ENCODE measurements around the gene PTPN7.
"Not testable (repeated sequence)": the region's sequence is repeated elsewhere in the genome, so short reads cannot be mapped to it uniquely, and the experiment has no call there.

PTPN7 gene

DNA sequence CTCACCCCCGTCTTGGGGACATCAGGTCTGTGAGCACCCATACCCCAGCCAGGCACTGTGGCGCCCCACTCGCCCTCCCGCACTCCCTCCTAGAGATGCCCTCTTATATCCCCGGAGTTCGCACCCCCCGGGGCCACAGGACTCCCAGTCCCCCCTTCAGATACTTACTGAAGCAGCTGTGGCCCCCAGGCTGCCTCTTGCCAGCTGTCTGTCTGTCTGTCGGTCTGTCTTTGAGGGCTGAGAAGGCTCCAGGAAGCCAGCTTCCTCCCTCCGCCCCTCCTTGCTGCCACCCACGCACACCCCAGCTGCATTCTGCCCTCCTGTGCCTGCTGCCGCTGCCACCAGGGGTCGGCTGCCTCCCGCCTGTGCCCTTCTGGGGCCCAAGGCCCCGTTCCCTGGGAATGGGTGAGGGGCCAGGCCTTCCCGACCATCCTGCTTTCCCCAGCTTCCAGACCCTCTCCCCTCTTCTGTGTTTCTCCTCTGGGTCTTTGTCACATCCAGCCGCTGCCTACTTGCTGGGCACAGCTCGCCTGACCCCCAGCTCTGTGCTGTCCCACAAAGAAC lies at the start of gene PTPN7:
PTPN7 (minus strand) TSS at position 226 of the 564 bp plus-strand sequence. CDS start 1,200 bp downstream, outside the sequence.
- peak; percentile 80 for DNase-seq

DNA sequence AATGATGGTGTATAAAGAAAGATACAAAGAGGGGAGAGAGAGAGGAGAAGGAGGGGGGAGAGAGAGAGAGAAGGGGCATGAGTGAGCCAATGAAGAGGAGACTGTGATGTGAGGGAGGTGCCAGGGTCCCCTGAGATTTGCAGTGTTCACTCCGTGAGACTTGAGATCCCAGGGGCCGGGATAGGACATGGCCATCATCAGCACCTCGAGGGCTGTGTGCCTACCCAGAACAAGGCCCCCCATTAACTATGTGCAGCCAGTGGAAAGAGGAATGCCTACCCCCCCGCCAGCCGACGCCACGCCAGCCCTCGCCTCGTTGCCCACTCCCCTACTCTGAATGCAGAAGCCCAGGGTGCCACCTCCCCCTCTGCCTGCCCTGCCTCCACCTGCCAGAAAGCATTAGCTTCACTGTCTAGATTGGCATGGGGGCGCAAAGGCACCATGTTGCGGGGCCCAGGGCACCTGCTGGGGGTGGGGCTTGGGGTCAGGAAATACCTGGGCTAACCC lies 48.0 kb upstream of the PTPN7 start:
- DNase-seq: no peak

DNA sequence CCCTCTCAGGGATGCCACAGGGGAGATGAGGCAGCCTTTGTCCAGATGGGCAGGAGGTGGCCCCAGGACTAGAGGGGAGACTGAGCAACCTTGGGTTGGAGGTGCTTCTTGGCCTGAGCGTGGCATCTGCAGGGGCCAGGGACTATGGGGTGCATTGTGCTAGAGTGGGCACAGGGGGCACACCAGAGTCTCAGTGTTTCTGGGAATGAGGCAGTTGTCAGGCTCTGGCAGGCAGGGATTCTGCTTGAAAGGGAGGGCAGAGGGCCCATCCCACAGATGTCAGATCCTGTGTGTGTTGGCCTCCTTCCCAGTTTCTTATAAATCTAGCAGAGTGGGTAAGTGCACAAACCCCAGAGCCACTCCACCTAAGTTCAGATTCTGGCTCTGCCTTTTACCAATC lies 46.9 kb upstream of the PTPN7 start:
- no peak for DNase-seq

DNA sequence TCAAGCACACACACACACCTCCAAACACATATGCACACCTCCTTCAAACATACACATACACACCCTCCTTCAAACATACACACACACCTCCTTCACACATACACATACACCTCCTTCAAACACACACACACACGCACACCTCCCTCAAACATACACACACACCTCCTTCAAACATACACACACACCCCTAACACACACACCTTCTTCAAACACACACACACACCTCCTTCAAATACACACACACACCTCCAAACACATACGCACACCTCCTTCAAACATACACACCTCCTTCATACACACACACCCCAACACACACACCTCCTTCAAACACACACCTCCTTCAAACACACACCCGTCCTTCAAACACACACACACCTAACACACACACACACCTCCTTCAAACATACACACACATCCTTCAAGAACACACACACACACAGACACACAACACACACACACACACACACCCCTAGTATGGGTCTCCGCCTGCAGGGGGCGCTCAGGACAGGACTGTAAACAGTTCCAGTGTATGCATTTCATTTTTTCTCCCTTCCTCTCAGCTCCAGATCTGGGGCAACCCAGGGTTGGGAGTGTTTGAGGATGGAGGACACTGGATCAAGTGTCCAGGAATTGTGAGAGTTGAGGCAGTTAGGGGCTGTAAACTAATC lies 45.3 kb upstream of the PTPN7 start:
- DNase-seq: no peak

DNA sequence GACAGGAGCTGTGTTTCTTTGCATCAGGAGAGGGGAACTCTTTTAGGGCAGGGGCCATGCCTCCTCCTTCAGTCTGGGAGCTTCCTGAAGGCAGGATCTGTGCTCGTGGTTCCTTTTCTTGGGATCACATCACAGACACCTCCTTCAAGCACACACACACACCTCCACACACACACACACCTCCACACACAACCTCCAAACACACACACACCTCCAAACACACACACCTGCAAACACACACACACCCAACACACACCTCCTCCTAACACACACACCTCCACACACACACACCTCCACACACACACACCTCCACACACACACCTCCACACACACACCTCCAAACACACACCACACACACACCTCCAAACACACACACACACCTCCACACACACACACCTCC lies 43.7 kb upstream of the PTPN7 start:
- no peak for DNase-seq

DNA sequence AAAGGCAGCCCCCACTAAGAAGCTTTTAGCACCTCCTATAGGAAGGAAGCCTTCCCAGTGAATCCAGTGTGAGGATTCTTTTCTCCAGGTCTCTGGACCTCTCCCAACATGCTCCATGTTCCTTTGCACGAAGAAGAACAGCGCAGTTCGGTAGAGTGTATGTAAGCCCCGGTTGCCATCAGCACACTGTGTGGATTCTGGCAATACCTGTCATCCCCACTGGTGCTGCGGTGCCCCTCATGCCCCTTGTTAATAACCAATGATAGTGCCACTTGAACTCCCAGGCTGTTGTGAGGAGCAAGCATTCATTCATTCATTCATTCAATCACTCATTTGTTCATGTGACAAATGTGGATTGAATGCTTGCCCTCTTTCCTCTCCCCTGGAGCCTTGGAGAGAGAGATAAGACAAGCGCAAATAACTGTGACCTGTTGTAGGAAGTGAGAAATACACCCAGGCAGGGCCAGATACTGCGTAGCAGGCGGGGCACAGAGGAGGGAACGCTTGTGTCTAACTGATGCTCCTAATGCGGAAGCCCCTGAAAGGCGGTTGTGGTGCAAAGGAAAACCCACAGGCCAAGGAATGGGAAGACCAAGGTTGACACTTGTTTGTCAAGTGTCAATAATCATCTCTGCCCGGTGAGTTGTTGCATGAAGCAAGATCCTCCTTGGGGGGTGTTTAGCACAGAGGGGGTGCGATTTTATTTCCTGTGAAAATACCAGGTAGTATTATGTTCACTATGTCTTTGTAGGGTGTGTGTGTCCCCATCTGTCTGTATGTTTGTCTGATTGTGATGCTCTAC lies 43.0 kb upstream of the PTPN7 start:
- DNase-seq: no peak

DNA sequence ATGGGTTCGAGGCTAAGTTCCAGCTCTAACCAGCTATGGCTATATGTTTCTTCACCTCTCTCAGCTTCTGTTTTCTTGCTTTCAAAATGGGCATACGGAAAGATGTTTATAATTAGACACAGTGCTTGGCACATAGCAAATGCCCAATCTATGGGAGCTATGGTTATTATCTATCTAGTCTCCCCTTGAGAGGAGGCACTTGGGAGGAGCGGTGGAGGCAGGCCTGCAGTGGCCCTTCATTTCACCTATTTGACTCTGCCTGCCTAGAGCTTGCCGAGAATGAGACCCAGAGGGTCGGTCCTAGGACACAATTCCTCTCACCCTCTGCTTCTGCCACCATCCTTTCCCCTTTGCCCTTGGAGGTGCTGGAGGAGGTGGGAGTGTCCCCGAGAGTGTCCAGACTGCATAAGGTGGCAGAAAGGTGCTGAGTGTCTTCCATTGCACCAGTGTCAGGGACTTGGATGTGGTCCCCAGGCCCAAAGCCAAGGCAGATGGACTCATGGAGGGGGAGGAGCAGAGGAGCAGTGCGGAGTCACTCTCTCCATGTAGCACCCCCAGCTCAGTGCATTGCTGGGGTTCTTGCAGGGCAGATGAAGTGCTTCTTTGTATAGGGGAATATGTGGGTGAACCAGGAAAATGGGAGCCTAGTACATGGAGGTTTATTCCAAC lies 42.2 kb upstream of the PTPN7 start:
- DNase-seq: no peak

DNA sequence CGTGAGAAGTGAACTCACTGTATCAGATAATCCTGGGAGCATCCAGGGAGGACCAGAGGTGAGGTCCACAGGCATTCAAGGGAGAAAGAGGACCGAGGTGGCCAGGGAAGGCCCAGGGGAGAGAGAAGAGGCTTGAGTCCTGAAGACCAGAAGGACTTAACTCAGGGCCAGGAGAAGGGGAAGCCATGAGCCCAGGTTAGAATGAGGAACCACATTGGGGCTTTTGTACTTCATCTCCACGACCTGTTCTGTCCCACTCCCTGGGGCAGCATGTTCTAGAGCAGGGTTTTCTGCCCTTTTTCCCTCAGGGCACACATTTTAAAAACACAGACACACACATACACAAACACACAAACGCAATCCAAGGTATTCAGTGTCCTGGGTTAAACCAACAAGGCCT lies 41.6 kb upstream of the PTPN7 start:
- DNase-seq: no peak

DNA sequence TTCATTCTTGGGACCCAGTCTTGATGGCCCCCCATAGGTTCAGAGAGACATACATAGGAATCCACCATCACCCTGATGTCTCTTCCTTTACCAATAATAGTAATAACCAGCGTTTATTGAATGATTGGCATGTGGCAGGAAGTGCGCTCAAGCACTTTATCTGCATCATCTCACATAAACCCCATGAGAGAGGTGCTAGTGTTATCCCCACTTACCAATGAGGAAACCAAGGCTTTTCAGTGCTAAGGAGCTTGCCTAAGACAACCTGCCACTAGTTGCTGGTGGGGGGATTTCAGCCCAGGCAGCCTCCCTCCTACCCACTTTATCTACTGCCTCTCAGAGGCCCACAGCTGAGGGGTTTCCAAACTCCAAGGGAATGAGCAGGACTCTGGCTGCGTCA lies 40.9 kb upstream of the PTPN7 start:
- DNase-seq: no peak

DNA sequence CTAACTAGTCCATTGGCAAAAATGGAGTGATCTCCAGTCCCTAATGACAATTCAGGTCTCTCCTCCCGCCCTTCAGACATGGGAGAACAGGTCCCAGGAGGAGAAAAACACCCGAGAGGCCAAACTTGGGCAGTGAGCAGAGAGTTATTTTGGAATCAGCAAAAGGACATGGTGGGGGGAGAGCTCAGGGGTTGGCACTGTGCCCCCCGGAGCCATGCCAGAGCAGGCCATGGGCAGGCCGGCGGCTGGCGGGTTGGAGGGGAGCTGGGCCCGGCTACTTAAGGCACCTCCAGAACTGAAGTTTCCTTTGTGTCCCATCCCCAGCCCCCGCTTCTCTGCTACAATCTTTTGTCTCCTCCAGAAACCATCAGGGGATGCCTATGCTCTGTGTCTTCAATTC lies 40.3 kb upstream of the PTPN7 start:
- no peak for DNase-seq

DNA sequence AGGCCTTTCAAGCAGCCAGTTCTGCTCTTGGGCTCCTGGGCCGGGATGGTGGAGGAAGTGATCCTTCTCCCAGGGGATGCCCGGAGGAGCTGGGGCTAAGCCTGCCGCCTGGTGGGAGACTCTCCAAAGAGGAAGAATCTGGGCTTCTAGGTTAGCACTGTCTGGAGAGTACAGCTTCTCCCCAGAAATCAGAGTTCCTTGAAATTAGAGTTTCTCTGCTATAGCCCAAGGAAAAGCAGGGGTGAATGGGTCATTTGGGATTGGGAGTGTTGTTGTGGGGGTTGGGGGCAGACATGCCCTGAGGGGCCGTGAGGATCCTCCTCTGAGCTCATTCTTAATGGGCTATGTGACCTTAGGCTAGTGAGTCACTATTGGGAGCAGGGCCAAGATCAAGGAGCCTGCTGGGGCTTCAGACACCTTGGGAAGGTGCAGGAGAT lies 39.7 kb upstream of the PTPN7 start:
- DNase-seq: no peak

DNA sequence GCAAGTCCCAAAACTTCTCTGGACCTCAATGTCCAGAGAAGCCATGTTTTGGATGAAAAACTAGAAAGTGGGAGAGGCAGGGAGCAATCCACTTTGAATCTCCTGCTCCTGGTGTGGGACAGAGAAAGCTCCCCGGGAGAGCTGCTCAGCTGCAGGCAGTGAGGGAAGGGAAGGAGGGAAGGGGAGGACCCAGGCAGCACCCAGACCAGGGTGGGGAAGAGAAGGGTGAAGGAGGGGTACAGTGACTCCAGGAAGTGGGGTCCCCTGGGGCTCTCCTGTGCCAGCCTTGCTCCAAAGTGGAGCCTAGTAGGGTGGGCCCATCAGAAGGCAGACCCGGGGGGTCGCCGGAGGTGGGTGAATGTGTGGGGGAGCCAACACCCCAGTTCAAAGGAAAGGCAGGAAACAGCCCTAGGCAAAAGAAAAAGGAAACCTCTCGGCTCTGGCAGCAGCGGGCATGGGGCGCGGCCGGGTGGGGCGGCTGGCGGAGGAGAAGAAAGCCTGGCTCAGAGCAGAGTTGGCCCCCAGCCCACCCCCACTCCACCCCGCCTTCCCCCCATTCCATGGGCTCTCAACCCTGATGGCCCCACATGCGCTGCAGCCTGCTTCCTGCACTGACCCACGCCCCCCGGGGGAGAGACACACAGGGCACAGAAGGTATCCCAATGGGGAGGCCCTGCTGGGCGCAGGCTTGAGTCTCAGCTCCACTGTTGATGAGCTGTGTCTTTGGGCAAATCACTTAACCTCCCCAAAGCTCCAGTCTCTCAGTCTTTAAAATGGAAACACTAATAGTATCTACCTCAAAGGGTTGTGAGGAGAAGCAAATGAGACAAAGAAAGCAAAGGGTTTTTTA lies 38.9 kb upstream of the PTPN7 start:
- DNase-seq: no peak

DNA sequence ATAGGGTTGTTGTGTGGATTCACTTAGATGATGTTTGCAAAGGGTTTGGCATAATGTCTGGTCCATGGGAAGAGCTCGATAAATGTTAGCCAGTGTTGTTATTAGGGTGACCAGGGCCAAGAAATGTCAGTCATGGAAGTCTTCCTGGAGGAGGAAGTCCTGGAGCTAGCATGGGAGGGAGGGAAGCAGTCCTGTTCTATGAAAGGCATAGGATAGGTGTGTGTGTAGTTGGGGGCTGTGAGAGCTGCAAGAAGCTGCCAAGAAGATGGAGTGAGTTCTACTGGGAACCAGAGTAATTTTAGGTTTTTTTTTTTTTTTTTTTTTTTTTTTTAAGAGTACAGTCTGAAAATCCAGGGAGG lies 37.9 kb upstream of the PTPN7 start:
- no peak for DNase-seq

DNA sequence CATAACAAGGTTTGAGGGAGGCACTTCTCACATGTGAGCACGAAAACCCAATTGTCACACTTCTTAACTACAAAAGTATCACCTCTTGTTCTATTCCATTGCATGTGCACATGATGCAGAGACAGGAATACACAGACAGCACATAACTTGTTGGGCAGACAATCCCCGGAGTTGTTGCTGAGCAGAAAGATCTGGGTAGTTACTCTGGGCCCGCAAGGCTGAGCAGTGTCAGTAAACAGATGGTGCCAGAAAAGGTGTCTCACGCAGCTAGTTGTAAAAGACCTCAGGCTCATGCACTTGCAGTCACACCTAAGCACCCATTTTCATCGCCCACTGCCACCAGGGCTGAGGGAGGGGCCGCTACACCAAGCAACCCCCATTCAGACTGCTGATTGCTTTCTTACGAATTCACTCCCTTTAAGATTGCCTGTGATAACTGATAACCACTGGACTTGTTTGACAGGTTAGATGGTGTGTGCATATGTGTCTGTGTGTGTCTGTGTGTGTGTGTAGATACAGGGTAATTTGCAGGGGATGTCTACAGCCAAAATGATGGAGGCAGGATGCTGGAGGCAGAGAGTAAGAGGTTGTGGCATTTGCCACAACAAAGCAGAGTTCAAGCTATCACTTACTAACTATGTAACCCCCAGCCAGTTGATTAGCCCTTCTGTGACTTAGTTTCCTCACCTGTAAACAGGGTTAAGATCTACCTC lies 37.4 kb upstream of the PTPN7 start:
- DNase-seq: no peak

DNA sequence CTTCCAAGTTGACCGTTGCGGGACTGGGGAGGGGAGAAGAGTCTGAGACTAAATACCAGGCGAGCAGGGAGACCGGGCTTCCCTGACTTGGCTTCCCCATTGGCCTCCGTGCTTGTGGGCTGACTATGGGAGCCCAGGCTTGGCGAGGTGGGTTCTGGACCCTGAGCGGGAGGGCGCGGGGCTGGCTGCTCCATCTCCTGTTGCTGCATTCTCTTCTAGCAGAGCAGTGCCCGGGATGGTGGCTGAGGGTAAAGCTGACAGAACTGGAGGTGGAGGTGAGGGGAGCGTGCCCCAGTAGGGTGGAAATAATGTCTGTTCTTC lies 33.9 kb upstream of the PTPN7 start:
- DNase-seq: no peak

DNA sequence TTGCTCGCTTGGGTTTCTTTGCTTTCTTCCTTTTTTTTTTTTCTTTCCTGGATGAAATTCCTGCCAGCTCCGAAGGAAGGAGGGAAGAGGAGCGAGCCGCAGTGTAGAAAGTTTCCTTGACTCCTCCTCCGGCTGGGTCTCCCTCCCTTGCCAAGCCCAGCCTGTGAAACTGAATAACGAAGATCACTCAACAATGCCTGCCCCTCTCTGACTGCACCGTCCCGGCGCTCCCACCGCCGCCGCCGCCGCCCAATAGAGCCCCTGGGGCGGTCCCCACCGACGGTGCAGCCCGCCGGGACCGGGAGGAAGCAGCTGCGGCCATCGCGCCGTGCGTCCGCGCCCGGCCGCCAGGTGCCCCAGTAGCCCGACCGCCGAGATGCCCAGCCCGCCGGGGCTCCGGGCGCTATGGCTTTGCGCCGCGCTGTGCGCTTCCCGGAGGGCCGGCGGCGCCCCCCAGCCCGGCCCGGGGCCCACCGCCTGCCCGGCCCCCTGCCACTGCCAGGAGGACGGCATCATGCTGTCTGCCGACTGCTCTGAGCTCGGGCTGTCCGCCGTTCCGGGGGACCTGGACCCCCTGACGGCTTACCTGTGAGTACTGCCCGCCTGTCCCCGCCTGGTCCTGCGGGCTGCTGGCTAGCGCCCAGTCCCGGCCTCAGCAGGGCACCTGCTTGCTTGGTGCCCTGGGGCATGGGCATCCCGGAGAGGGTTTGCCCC lies 33.4 kb upstream of the PTPN7 start, which contains the start of gene LGR6:
LGR6 (plus strand) TSS at position 186 of the 714 bp plus-strand sequence; CDS start at position 377, 191 bp downstream.
- no peak for DNase-seq

DNA sequence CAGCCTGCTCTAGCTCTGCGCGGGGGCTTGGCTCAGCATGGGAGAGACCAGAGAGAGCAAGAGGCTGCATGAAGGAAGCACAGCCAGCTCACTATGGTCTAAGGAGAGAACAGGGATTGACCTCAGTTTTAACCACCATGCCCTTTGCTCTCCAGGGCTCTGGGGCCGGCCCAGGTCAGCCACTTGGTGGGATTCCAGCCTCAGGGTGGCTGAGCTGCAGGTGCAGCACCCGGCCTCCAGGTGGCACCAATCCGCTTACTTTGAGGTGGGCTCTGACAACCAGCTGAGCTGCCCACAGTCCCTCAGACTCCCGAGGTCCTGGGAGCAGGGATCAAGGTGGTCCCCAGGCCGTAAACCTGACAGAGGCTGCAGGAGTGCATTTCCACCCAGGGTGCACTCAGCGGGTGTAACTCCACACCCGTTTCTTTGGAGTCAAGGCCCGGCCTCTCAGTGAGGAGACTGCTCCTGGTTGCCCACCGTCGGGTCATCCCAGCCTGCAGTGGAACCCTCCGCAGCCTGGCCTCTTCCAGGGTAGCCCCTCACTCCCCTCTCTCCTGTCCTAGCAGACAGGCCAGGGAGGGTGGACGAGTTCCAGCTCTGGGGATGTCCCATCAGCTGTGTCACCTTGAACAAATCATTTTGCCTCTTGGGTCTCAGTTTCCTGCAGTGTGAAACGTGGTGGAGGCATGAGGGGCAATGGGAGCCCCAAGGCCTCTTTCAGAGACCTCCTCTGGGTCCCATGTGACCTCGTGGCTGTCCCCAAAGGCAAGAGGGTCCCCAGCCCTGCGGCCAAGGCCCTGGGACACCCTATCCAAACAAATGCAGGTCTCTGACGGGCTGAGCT lies 32.6 kb upstream of the PTPN7 start:
- DNase-seq: peak; percentile 67

DNA sequence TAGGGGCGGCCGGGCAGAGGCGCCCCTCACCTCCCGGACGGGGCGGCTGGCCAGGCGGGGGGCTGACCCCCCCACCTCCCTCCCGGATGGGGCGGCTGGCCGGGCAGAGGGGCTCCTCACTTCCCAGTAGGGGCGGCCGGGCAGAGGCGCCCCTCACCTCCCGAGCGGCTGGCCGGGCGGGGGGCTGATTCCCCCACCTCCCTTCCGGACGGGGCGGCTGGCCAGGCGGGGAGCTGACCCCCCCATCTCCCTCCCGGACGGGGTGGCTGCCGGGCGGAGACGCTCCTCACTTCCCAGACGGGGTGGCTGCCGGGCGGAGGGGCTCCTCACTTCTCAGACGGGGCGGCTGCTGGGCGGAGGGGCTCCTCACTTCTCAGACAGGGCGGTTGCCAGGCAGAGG lies 31.0 kb upstream of the PTPN7 start:
- not testable (repeated sequence) for DNase-seq

DNA sequence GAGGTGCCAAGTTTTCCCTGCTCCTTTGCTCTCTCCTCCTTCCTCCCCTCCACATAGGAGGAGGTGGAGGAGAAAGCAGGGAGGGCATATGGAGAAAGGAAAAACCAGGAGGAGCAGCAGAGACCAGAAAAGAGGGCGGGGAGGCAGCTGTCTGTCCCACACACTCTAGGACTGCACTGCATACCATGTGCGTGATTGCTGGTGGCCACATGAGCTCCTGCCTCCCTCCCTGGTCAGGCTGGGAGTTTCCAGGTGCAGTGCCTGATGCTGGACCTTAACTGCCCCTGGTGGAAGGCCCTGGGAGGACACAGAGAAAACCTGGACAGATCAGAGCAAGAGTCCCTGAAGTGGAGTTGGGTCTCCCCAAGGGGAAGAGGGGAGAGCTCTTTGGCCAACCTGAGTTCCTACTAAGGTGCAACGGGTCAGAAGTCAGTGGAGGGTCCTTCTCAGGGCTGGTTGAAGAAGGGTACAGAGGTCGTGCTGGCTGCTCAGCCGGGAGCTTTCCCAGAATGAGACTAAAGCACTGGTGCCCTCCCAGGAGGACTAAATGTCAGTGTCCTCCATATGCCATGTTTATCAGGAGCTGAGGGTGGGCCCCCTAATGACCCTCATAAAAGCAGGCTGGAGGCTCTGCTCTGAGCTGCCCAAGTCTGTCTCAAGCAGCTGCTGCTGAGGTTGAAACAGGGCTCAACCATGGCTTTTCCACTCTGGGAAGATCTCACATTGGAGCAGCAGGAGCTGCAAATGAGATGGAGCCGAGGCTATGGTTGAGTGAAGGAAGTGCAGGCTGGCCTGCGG lies 29.7 kb upstream of the PTPN7 start:
- DNase-seq: no peak
